ENCODE measurements around the gene SDF4. TPM values are rescaled to one million over a fixed set of nuclear protein-coding genes. Genes with fewer than 3 reads are reported as not detected.

Gene SDF4
- total and polyA plus RNA-seq, 2 of the 8 experiments (the other 6 are each of a cell fraction or from before 2014, with no cell fraction given): 45.5 to 75.6 TPM

DNA sequence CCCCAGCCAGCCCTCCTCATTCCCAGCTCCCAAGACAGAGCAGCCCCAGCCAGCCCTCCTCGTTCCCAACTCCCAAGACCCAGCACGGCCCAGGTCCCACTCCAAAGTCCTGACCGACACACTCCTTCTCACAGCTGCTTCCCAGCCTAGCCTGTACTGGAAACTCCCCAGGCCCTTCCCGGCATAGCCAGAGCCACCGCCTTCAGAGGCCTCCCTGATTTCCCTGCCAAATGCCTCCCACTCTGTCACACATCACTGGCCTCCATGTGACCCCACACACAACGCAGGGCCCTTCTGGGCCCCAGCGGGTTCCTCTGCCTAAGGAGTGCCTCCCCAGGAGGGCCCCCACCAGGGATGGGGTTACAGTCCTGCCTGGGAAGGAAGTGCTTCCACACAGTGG, 39.0 kb upstream of the SDF4 start:
- 91% methylated on average over 7 of the region's 7 CpGs; no CpG with 5 or more reads in 1 of the 2 experiments for WGBS, 2 experiments (ENCODE audit: extremely low coverage in 1 of 2, insufficient coverage in 1 of 2, insufficient read length in 1 of 2, insufficient replicate concordance in 2 of 2, low coverage in 1 of 2, low lambda C conversion rate in 2 of 2, missing lambda C conversion rate in 1 of 2)
- POLR2A ChIA-PET (ENCODE audit: partially characterized antibody): interaction anchor here (1.2 to 2.6 kb wide), 5 partner anchors 10 to 184 kb away, joined by 3 to 16 read pairs (median 4); no protein-coding TSS in a partner anchor
- H3K9ac ChIP-seq (replicated peaks in 1 of 4; ENCODE audit: extremely low read depth in 1 of 4, low read depth in 3 of 4, low read length in 3 of 4): no peak overlapping the region

More for the DNA sequence above, 39.0 kb upstream of the SDF4 start:
- no peak overlapping the region for H2BK12ac ChIP-seq (ENCODE audit: low read depth, low read length)
- no peak overlapping the region for H2AFZ ChIP-seq (ENCODE audit: low read length)
- no peaks in the 10 kb centered on the region for H3K9me3 ChIP-seq (ENCODE audit: insufficient read depth in 2 of 2, low read depth in 1 of 2, low read length in 1 of 2)
- peaks cover 0 to 17% (median 8%) of the 10 kb centered on the region in 4 experiments; a peak in 5 of 7 replicates for H3K4me1 ChIP-seq (replicated peaks in 1 of 4; ENCODE audit: control insufficient read depth in 3 of 4, insufficient read depth in 4 of 4, low read length in 3 of 4)
- TF ChIP-seq ZNF274 (IDR thresholded peaks at IDR 0.05; ENCODE audit: borderline replicate concordance, extremely low read depth, low read length) (no peak), BACH1 (IDR thresholded peaks at IDR 0.05; ENCODE audit: low read length) (no peak), ATF2 (IDR thresholded peaks at IDR 0.05; ENCODE audit: low read length) (no peak)
- peaks cover 12 to 47% of the 10 kb centered on the region in 2 experiments; a peak in 3 of 4 replicates for H3K79me2 ChIP-seq (ENCODE audit: control insufficient read depth in 1 of 2, insufficient read depth in 2 of 2, low read length in 2 of 2)
- H3K79me1 ChIP-seq (ENCODE audit: low read depth, low read length): peaks cover 28% of the 10 kb centered on the region
- no peak overlapping the region for H3K18ac ChIP-seq (ENCODE audit: extremely low read depth, low read length)
- no peak overlapping the region for H2BK15ac ChIP-seq (ENCODE audit: low read length)
- no peak overlapping the region for H2BK120ac ChIP-seq (replicated peaks; ENCODE audit: low read depth, low read length)
- FAIRE-seq: no peak
- peaks cover 4 to 12% (median 5%) of the 10 kb centered on the region in 4 experiments; a peak in 6 of 8 replicates for H3K36me3 ChIP-seq (ENCODE audit: control insufficient read depth in 2 of 4, insufficient read depth in 4 of 4, low read length in 3 of 4)
- no peak overlapping the region for H3K56ac ChIP-seq (replicated peaks; ENCODE audit: insufficient read length, low read depth, low read length)
- no peak overlapping the region for H4K5ac ChIP-seq (ENCODE audit: insufficient read length, low read depth, low read length)
- peak overlapping the region; percentile 68; the same call in 1 of the 2 replicates for H4K8ac ChIP-seq (ENCODE audit: extremely low read depth, insufficient read depth, low read length)
- H3K4me3 ChIP-seq (ENCODE audit: extremely low read depth in 1 of 4, insufficient read depth in 2 of 4, low read depth in 3 of 4, low read length in 4 of 4): no peak overlapping the region
- H3K23me2 ChIP-seq (ENCODE audit: low read depth, low read length): peaks cover 12% of the 10 kb centered on the region; the same call in 1 of the 2 replicates
- no peak overlapping the region for H2AK5ac ChIP-seq (ENCODE audit: low read depth, low read length)
- CTCF ChIA-PET (ENCODE audit: partially characterized antibody): interaction anchor here (0.5 to 2.2 kb wide), 7 partner anchors 11 to 269 kb away, joined by 3 to 7 read pairs (median 3); no protein-coding TSS in a partner anchor
- H3K4me2 ChIP-seq (ENCODE audit: insufficient read depth in 1 of 2, low read depth in 2 of 2, low read length in 2 of 2): no peak overlapping the region; a peak in 1 of 4 replicates
- H2BK20ac ChIP-seq (ENCODE audit: low read length): no peak overlapping the region
- no peak overlapping the region for H3K14ac ChIP-seq (ENCODE audit: insufficient read length)
- H4K91ac ChIP-seq (replicated peaks; ENCODE audit: insufficient read length, low read length): no peak overlapping the region
- no peaks in the 10 kb centered on the region; a peak in 1 of 7 replicates for H3K27me3 ChIP-seq (replicated peaks in 1 of 4; ENCODE audit: control insufficient read depth in 3 of 4, extremely low read depth in 1 of 4, insufficient read depth in 3 of 4, low read length in 3 of 4)
- peaks cover 20 to 34% of the 10 kb centered on the region in 2 experiments for H4K20me1 ChIP-seq (replicated peaks in 1 of 2; ENCODE audit: control insufficient read depth in 1 of 2, insufficient read depth in 2 of 2, low read length in 2 of 2)
- no peak for DNase-seq (ENCODE audit: low read depth in 1 of 2, low spot score in 2 of 2)
- H3K27ac ChIP-seq (ENCODE audit: low read depth, low read length): no peak overlapping the region
- 0 out of 2 replicates have a peak overlapping the region, but pooled peaks have one; percentile 44 for H2BK5ac ChIP-seq (ENCODE audit: low read depth, low read length)
- no peak overlapping the region for H3K23ac ChIP-seq (ENCODE audit: insufficient read length)
- H3K4ac ChIP-seq (replicated peaks; ENCODE audit: insufficient read length, low read depth, low read length): no peak overlapping the region

All from H1 (cell line).